ENCODE measurements around the gene CBLB.

CBLB gene

DNA sequence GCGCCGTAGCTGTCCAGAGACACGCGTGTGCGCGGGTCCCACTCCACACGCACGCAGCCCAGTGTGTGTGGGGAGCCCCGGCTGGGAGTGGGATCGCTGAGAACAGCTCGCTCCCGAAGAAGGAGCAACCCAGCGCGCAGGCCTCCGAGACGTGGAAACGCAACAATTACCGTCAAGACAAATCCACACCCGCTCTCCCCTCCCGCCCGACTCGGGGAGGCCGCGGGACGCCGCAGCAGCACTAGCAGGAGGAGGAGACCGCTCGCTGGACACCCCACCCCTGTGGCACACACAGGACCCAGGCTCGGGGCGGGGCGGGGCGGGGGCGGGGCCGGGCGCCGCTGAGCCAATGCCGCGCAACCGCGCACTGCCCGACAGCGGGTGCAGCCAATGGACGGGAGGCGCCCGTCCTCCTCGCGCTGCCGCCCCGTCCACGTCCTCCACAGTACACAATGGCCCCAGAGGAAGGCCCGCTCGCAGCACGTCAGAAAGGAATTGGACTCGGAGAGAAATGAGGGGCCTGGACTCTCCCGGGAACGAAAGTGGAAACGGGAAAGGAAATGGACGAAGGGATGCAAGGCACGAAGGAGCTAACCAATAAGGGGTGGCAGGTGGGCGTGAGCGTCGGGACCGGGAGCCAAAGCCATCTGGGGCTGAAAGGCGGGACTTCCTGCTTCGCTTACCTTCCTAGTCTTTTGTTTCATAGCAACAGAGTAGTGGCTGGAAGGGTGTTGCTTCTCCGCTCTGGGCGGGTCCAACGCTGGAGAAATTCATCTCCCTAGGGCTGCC, at the start of gene CBLB:
Gene CBLB, minus strand, starts transcription at position 271 of the 789 bp plus-strand sequence. CDS start 1,435 bp downstream, outside the sequence.
- peak; percentile 97 for DNase-seq

- no peak for DNase-seq
These were observed 48.0 kb upstream of the CBLB start for GRCh38 chr3:105916767-105917166.

- DNase-seq: no peak
These were observed 46.7 kb upstream of the CBLB start for GRCh38 chr3:105915524-105915923.

- DNase-seq: no peak
These were observed 44.8 kb upstream of the CBLB start for GRCh38 chr3:105913616-105914015.

GRCh38 chr3:105912891-105913290, 44.1 kb upstream of the CBLB start:
- no peak for DNase-seq

GRCh38 chr3:105911496-105911895, 42.7 kb upstream of the CBLB start:
- no peak for DNase-seq

DNA sequence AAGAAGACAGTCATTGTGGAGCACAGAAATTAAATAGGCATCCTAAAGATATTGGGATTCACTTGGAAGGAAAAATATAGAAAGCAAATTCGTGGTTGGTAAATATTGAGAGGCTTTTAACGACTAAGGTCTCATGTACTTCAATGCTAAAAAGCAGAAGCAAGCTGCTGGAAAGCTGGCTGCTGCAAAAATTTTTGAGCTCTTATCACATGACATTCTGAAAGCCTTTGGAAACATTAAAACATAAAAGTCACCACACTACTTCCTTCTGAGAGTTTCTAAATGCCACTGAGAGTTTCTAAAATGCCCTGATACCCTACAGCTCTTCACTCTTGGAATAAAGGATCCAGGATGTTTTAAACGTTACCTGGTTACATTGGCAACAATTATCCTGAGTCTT, 39.0 kb upstream of the CBLB start:
- DNase-seq: peak; percentile 80

DNA sequence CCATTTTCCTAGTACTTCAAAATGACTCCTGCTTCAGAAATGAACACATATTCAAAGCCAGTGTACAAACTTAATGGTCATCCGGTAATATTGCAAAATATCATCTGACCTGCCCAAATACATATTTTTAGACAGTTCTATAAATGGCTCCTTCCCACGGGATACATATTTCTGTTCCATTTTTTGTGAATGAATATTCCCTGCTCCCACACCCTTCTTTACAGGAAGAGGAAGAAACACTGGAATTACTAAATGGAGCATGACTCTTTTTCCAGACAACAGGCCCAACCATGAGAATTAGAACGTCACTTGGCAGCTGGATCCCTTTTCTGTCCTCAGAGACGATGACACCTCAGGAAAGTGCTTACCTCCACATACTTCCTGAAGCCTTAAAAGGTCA, 38.0 kb upstream of the CBLB start:
- DNase-seq: peak; percentile 2

- DNase-seq: no peak
These were observed 37.5 kb upstream of the CBLB start for GRCh38 chr3:105906345-105906744.

GRCh38 chr3:105905328-105905727, 36.5 kb upstream of the CBLB start:
- DNase-seq: no peak

GRCh38 chr3:105904678-105905284, 36.0 kb upstream of the CBLB start:
- no peak for DNase-seq

GRCh38 chr3:105904251-105904650, 35.4 kb upstream of the CBLB start:
- no peak for DNase-seq

GRCh38 chr3:105899516-105899915, 30.7 kb upstream of the CBLB start:
- no peak for DNase-seq

DNA sequence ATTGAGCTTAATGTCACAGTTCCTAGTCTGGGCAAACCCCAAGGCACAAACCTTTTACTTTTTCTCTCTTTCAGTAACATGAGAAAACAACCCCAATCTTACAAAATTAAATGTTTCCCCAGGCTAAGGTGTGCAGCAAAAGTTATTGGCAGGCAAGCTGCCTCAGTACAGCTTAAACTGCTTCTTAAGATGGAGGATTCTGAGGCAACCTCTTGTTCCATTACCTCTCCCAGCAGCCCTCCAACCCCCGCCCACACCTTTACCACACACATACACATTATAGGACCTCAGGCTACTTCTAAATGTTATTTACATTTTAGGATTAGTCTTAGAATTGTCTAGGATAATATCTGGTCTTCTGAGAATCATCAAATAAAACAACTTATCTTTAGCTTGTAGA, 22.3 kb upstream of the CBLB start:
- DNase-seq: no peak

DNA sequence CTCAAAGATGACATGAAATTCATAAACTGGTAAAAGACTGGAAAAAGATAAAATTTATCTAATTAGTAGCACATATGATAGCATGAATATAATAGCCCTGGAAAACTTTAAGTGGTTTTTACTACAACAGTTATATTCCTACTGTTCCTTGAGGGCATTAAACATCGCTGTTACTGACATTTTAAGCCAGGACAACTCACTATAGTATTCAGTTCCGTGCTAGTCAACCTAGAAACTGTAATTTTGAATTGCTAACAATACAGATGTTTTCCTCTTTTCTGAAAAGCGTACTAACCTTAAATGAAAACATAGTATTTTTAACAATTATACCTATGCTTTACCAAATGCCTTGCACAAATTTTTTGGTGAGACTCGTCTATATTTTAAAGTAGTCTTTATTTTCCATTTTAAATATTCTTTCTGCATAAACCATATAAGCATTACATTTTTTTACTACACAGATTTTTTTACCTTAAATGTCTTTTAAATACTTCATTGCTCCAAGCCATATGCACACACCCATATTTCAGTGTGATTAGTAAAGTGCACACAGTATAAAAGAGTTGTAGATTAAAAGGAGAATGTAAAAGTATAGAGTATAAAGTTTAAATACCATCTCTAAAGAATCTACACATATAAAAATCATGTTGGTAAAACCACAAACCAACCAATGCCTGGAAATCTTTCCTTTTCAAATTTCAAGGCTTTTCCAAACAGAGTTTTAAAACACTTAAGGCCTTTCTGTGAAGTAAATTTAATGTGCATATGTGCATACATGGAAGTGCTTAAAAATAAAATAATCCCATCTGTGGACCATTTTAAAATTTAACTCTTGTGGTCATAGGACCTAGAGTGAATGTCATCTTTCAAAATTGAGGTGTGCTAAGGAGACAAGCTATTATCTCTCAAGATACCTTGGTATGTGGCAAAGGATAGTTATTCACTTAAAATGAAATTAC, 20.1 kb upstream of the CBLB start:
- DNase-seq: no peak

DNA sequence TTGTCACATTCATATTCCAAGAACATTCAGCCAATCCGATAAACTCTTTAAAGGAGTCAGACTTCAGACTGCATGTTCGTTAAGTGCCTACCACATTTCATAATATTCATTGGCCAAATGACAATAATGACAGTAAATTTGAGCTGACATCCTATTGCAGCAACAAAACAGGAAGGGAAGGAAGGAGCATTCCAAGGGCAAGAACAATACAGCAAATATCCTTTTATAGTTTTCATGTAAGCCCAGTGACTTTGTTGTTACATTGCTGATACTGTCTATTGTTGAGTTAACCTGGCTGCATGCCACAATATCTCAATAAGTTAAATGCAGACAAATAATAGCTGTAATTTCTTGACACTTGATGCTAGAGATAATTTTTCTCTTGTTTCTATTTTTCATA, 16.4 kb upstream of the CBLB start:
- DNase-seq: no peak

GRCh38 chr3:105883798-105884377, 15.1 kb upstream of the CBLB start:
- DNase-seq: no peak

DNA sequence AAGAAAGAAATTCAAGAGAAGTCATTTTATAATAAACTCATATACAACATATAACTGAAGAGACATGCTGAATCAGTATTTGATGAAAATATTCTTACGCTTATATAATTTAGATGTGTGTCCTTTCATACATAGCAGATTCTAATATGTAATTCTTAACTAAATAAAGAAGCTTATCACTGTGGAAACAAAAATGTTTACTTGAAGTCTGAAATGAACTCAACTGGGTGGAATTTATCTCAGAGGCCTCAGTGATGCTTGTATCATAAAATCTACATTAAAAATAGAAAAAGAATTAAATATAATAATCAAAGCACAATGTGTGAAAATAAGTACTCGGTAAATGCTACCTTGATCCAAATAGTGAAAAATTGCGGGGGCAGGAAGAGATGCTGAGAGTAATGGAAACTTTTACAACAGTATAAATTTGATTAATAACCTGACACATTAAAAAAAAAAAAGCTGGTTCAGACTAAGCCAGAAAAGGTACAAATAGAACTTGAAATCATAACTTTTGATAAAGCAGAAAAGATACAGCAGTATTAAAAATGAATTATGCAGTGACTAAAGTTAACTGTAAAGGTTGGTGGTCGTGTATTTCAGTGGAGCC, 12.0 kb upstream of the CBLB start:
- DNase-seq: no peak

DNA sequence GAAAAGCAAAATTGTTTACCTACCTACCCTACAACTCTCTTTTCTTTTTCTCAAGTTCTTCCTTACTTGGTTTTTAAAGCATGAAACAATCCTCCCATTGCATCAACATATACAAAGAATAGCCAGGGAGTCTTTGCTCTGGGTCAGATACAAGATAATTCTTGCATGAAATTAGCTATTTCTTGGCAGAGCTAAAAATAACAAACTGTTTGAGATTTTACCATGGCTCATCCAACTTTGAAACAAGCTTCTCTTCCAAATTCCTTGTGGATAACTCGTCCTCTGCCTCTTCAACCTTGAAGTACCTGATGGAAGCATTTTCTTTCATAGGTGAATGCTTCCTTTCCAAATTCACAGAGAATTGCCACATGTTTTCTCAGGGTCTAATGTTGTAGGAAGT, 9.2 kb upstream of the CBLB start:
- no peak for DNase-seq

DNA sequence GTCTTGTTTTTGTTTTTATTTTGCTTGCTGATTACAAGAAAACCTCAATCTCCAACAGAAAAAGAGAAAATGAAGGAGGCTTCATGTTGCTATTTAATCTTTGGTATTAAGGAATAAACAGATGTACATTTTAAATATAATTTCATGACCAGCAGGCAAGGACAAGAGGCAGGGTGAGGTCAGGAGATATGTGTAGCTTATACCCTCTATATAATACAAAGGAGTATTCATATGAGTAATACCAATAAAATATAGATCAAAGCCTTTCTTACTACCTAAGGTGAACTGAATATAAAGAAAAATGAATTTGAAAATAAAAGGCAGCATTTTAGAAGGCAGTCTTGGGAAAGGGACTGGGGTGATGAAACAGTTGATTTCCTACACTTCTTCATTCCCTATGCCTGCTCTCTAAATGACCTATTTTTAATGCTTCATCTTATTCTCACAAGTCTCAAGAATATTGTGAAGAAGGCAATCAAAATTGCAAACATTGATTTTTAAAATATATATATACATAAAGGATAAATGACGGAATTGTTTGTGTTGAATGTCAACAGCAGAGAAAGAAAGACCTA, 8.6 kb upstream of the CBLB start:
- no peak for DNase-seq

- peak; percentile 7 for DNase-seq
These were observed 8.0 kb upstream of the CBLB start for GRCh38 chr3:105876780-105877327.

All from hematopoietic multipotent progenitor cell treated with erythropoietin and hydrocortisone succinate and interleukin-3 and kit ligand, for 4 days (in vitro differentiated cells).